Body of pancreas (tissue), 4 donors: ENCODE measurements around the gene CXCL5.

Experiments used
- POLR2A ChIP-seq, 3 donors: fragments of 450-650 bp; IDR thresholded peaks; one replicate each; pipeline ENCODE4 v1.6.1; 2016; ENCODE audit warnings: antibody characterized with exemption in 3 of 3, mild to moderate bottlenecking in 2 of 3
- TF ChIP-seq, protein P1 (sequence below), 7 experiments: fragments of 450-650 bp in 4 of 7; fragments of 200-600 bp in 3 of 7; sonication (generic) in 3 of 7; IDR thresholded peaks; one replicate each; pipeline ENCODE4 v1.5.1; 2016 to 2019; ENCODE audit warnings: antibody characterized with exemption in 7 of 7

DNA sequence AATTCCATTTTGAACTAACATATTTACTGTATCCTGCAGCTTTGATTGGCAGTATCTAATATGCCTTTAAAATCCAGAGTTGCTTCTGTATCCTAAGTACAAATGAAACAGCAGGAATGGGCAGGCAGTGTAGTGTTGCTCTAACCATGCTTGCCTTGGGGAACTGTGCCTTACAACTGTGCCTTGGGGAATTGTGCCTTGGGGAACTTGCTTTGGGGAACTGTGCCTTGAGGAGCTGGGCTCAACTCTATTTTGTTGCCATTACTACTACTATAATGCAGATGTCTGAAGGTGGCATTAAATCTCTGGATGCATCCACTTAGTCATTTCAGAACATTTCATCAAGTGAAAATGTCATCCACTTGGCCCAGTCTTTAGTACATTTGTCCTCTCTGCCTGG, 33.1 kb upstream of the CXCL5 start:
- TF ChIP-seq, protein P1, sequence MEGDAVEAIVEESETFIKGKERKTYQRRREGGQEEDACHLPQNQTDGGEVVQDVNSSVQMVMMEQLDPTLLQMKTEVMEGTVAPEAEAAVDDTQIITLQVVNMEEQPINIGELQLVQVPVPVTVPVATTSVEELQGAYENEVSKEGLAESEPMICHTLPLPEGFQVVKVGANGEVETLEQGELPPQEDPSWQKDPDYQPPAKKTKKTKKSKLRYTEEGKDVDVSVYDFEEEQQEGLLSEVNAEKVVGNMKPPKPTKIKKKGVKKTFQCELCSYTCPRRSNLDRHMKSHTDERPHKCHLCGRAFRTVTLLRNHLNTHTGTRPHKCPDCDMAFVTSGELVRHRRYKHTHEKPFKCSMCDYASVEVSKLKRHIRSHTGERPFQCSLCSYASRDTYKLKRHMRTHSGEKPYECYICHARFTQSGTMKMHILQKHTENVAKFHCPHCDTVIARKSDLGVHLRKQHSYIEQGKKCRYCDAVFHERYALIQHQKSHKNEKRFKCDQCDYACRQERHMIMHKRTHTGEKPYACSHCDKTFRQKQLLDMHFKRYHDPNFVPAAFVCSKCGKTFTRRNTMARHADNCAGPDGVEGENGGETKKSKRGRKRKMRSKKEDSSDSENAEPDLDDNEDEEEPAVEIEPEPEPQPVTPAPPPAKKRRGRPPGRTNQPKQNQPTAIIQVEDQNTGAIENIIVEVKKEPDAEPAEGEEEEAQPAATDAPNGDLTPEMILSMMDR (IDR thresholded peaks at IDR 0.05) = no peak
- no peak for TF ChIP-seq POLR2A (IDR thresholded peaks at IDR 0.05)
